ENCODE data around the gene GLRA3.

DNA sequence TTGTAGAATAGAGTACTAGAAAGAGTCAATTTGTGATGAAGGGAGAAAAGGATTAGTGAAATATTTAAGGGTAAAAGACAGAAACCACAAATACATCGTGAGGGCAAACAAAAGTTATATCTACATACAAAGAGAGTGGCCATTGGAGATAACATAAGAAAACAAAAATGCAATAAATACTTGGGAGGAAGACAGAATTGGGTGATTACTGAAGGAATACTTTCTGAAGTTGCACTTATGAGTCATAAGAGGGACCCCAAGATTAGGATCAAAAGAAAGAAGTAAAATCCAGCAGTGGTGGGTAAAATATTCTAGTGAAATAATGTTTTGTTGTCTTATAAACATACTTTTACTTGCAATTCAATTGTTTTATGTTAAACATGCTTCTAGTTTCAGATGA is 53.7 kb downstream of the GLRA3 start:
- TF ChIP-seq CTCF (IDR thresholded peaks at IDR 0.05) = no peak
- TF ChIP-seq POLR2A (IDR thresholded peaks at IDR 0.05) = no peak
